ENCODE results near the gene WNT1.

DNA sequence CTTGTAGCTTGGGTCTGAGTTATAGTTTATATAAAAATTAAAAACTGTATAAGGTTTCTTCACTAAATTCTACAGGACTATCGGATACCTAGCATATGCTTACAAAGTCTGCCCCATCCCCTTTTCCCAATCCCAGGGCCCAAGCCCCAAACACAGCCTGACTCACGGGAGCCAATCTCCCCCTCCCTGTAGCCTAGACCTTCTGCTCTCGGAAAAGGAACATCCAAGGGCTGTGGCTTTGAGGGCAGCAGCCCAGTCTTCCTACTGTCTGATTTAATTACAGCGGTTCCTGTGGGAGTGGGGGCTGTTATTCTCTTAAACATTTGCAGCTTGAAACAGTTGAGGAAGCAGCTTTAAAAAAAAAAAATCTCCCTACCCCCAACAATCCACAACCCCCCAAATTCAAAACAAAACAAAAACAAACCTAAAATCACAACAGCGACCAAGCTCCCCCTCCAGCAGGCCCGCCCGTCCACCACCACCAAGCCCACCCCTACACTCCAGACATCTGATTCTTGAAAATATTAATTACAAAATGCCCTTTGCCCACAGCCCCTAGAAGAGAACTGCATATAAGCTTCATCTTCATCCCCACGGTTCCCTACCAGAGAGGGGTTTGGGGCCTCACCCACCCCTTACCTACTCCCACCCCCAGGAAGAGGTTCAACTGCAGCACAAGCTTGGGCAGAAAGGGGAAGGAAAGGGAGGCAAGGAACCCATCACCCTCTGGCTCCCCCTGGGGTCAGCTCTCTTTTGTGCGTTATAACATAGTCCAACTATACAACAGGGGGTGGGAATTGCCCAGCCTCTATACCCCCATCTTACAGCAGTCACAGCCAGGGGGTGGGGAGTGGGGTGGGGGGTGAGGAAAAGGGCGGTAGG, 41.6 kb downstream of the WNT1 start:
- TF ChIP-seq, protein P1, sequence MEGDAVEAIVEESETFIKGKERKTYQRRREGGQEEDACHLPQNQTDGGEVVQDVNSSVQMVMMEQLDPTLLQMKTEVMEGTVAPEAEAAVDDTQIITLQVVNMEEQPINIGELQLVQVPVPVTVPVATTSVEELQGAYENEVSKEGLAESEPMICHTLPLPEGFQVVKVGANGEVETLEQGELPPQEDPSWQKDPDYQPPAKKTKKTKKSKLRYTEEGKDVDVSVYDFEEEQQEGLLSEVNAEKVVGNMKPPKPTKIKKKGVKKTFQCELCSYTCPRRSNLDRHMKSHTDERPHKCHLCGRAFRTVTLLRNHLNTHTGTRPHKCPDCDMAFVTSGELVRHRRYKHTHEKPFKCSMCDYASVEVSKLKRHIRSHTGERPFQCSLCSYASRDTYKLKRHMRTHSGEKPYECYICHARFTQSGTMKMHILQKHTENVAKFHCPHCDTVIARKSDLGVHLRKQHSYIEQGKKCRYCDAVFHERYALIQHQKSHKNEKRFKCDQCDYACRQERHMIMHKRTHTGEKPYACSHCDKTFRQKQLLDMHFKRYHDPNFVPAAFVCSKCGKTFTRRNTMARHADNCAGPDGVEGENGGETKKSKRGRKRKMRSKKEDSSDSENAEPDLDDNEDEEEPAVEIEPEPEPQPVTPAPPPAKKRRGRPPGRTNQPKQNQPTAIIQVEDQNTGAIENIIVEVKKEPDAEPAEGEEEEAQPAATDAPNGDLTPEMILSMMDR (IDR thresholded peaks at IDR 0.05) = no peak
- no peak for TF ChIP-seq POLR2AphosphoS5 (IDR thresholded peaks at IDR 0.05; ENCODE audit: insufficient read depth in 1 of 2, low read depth in 1 of 2)
- TF ChIP-seq POLR2A (IDR thresholded peaks at IDR 0.05) = no peak
